Activated gamma-delta T cell treated with Interleukin-2 at 50 U/mL for 16 hours (primary cell): ENCODE results near the gene LLGL2.
A peak's percentile ranks its signal among the peaks of the same experiment; 100 is the strongest.
"Not testable (repeated sequence)": the region's sequence is repeated elsewhere in the genome, so short reads cannot be mapped to it uniquely, and the experiment has no call there.

Experiments used
- DNase-seq: peaks from one replicate; pipeline ENCODE4 v3.0.0-alpha.2; 2020

Gene LLGL2

GRCh38 chr17:75571197-75571884, 45.8 kb downstream of the LLGL2 start:
- no peak for DNase-seq

DNA sequence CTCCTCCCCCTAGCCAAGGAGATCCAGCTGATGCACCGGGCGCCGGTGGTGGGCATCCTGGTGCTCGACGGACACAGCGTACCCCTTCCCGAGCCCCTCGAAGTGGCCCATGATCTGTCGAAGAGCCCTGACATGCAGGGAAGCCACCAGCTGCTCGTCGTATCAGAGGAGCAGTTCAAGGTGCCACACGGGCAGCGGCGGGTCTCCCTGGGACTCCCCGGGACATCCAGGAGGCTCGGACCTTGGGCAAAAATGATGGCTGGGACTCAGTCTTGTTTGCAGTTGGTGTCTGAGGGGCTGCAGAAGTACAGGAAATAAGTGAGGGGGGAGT, 46.4 kb downstream of the LLGL2 start:
- no peak for DNase-seq

GRCh38 chr17:75572713-75573539, 47.4 kb downstream of the LLGL2 start:
- DNase-seq: no peak

DNA sequence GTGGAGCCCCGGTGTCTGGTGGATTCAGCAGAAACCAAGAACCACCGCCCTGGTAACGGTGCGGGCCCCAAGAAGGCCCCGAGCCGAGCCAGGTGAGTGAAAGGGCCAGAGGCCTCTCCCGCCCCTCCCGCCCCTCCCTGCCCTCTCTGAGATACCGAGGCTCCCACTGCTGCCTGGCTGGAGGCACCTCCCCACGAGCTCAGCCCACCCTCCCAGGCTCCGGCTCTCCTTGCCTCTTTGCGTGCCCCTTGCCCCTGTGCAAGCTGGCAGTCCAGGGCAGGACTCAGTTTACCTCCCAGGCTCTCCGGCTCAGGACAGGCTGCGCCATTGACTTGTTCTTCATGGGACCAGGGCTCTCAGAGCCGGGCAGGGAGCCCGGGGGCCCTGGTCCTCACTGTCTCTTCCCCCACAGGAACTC, 48.1 kb downstream of the LLGL2 start:
- no peak for DNase-seq

DNA sequence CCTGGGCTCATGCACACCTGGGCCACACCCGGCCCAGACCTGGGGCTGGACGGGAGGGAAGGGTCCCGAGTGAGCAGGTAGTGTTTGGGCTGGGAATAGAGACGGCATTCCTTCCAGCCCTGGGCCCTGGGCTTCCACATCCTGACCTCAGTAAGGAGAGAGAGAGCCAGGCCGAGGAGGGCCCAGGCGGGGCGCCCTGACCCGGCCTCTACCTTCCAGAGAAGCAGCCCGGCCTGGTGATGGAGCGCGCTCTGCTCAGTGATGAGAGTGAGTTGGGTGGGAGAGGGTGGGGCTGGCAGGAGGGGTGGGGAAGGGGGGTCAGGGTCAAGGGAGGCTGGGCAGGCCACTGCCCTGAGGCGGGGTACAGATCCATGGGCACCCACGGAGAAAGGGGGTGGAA, 48.5 kb downstream of the LLGL2 start:
- no peak for DNase-seq

- DNase-seq: no peak
Measured at GRCh38 chr17:75574404-75575036, 49.0 kb downstream of the LLGL2 start.

DNA sequence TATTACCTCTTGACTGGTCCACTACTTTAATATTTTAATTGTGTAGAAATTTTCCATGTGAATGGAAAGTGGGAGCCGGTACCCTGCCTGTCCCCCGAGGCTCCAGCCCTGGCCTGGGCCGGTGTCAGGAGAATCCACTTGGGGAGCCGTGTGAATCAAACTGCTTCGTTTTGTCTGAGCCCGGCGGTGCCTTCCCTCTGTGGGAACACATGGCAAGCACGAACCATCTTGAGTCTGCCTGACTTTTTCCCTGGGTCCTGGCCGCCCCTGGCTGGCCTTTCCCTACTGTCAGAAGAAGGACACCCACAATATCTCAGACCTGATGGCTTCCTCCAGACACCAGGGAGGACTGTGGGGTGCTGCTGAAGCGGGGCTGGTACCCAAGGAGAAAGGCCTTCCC, 49.7 kb downstream of the LLGL2 start:
- no peak for DNase-seq

- DNase-seq: no peak
Measured at GRCh38 chr17:75575728-75576127, 50.2 kb downstream of the LLGL2 start.

DNA sequence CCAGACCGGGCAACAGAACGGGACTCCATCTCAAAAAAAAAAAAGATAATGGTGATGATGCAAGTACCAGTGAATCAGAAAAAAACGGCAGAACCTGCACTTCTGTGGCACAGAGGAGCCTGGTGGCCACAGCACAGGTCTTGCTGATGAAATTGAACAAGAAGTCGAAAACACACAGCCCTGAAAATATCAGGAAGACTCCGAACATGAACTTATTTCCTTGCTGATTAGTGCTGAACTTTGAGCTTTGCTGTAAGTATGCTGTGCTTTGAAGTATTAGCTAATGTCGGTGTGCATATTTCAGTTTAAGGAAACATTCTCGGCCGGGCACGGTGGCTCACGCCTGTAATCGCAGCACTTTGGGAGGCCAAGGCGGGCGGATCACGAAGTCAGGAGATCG, 51.2 kb downstream of the LLGL2 start:
- no peak for DNase-seq

- peak; percentile 53 for DNase-seq
Measured at GRCh38 chr17:75581121-75581725, 55.7 kb downstream of the LLGL2 start.

DNA sequence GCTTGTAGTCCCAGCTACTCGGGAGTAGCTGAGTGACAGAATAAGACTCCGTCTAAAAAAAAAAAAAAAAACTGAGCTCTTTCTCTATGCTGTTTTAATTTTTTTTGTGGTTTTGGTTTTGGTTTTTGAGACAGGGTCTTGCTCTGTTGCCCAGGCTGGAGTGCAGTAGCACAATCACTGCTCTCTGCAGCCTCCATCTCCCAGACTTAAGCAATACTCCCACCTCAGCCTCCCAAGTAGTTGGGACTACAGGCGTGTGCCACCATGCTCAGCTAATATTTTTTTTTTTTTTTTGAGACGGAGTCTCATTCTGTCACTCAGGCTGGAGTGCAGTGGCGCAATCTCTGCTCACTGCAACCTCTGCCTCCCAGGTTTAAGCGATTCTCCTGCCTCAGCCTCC, 57.7 kb downstream of the LLGL2 start:
- DNase-seq: not testable (repeated sequence)

GRCh38 chr17:75584849-75585175, 59.3 kb downstream of the LLGL2 start:
- DNase-seq: no peak

DNA sequence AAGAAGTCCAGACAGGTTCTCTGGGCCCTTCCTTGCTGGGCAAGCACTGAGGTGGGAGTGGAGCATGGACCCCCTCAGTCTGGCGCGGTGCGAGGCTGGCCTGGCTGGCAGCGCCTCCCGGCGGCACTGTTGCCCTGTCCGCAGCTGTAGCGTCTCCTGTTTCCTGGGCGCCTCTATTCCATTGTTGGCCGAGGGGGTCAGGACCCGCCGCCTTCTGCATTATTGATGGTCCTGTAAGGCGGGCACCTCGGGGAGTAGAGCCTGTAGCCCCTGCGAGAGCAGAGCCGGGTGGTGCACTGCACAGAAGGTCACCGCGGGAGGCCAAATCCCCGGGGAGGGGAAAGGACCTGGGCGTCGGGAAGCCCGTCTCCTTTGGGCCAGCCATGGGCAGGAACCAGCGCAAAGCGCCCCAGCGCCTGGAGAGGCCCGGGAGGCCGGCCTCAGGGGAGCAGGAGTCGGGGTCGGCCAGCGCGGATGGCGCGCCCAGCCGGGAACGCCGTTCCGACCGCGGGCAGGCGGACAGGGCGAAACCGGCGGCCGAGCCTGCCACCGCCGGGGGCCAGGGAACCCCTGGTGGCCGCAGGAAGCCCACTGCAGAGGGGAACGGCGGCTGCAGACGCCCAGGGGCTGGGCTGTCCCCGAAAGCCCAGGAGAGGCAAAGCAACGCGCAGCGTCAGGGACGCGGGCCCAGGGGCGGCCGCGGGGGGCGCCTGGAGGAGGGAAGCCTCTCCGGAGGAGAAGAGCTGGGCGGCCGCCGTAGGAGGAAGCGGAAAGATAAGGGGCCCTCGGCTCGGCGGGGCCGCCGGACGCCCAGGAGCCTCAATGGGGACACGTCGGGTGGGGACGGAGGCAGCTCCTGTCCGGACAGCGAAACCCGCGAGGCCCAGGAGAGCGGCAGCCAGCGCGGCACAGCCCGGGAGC, 62.4 kb downstream of the LLGL2 start, which contains the start of gene MYO15B:
Gene MYO15B, plus strand, starts transcription at position 126 of the 921 bp plus-strand sequence. Its CDS starts 258 bp downstream, at position 384.
- peak; percentile 67 for DNase-seq

- DNase-seq: no peak
Measured at GRCh38 chr17:75588596-75589011, 63.1 kb downstream of the LLGL2 start.

DNA sequence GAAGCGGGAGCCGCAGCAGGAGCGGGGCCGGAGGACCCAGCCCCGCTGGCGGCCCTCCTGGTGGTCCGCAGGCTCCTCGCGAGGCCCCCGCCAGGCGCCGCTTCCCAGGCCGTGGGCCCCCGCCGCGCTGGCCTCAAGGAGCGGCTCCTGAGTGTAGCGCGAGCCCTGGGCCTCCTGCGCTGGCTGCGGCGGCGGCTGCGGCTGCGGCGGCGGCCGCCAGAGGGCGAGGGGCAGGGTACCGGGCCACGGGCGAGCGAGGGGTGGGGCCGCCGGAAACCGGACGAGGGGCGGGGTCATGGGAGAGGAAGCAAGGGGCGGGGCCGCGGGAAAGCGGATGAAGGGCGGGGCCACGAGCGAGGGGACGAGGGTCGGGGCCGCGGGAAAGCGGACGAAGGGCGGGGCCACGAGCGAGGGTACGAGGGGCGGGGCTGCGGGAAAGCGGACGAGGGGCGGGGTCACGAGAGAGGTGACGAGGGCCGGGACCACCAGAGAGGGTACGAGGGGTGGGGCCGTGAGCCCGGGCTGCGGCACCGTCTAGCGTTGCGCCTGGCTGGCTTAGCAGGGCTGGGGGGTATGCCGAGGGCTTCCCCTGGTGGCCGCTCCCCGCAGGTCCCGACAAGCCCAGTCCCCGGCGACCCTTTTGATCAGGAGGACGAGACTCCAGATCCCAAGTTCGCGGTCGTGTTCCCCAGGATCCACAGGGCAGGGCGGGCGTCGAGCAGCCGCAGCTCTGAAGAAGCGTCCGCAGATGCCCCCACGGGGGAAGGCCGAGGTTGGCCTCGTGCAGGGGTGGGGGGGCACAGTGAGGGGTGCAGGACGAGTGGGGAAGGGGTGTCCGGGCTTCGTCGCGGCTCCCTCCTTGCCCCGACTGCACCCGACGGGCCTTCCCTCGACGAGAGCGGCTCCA, 63.8 kb downstream of the LLGL2 start:
- peak; percentile 94 for DNase-seq

DNA sequence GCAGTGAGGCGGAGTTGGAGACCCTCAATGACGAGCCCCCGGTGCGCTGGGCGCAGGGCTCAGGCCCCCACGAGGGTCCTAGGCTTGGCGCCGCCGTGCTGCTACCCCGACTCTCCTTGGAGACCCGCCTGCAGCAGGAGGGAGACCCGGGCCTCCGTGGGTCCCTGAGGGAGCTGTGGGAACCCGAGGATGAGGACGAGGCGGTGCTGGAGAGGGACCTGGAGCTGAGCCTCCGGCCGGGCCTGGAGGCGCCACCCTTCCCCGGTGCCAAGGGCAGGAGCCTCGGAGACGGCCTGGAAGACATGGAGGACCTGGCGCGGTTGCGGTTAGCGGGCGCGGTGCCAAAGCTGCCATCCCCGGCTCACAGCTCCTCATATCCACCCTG, 64.4 kb downstream of the LLGL2 start:
- no peak for DNase-seq

GRCh38 chr17:75590314-75590761, 64.8 kb downstream of the LLGL2 start:
- no peak for DNase-seq

GRCh38 chr17:75590849-75591721, 65.6 kb downstream of the LLGL2 start:
- DNase-seq: no peak

GRCh38 chr17:75591722-75592302, 66.3 kb downstream of the LLGL2 start:
- no peak for DNase-seq
